WTC11 (cell line): ENCODE data around the gene MAPRE2. TPM values are rescaled to one million over a fixed set of nuclear protein-coding genes. Genes with fewer than 3 reads are reported as not detected.

ENCODE experiments used
- ATAC-seq: fragments of 200-7000 bp; cut with Tn5 transposase; 2 replicates; pipeline ENCODE4 v1.10.0; 2021; ENCODE audit warnings: mild to moderate bottlenecking, moderate library complexity
- CTCF ChIA-PET: fragments of 300-600 bp; sonication (Branson Sonifier 250); formaldehyde crosslinking; loops from one replicate; lab custom pipeline; 2021; ENCODE audit warnings: antibody characterized with exemption; lab: Charles Lee
- POLR2A ChIA-PET: fragments of 350-600 bp; sonication (Branson Sonifier 250); formaldehyde crosslinking; loops from one replicate; lab custom pipeline; 2021; ENCODE audit warnings: antibody characterized with exemption; lab: Charles Lee
- DNase-seq: peaks from one replicate; pipeline ENCODE4 v3.0.0; 2021; ENCODE audit warnings: low spot score
- H3K27ac Mint-ChIP-seq: 2 replicates; pipeline ENCODE4 v1.8.0; 2021; ENCODE audit warnings: mixed read lengths
- H3K27me3 Mint-ChIP-seq: 2 replicates; pipeline ENCODE4 v1.8.0; 2021; ENCODE audit warnings: low read depth, mild to moderate bottlenecking, moderate library complexity, mixed read lengths
- H3K36me3 Mint-ChIP-seq: 2 replicates; pipeline ENCODE4 v1.8.0; 2021; ENCODE audit warnings: mixed read lengths
- H3K4me1 Mint-ChIP-seq: 2 replicates; pipeline ENCODE4 v1.8.0; 2022; ENCODE audit warnings: mixed read lengths
- H3K4me3 Mint-ChIP-seq: 2 replicates; pipeline ENCODE4 v1.8.0; 2021; ENCODE audit warnings: mild to moderate bottlenecking, moderate library complexity, mixed read lengths
- H3K9me3 Mint-ChIP-seq: 2 replicates; pipeline ENCODE4 v1.8.0; 2021; ENCODE audit warnings: mixed read lengths
- AR ChIP-seq: fragments of 250-450 bp; sonication (Bioruptor Pico); IDR thresholded peaks from 2 replicates; pipeline ENCODE4 v1.9.0; 2021; ENCODE audit warnings: mild to moderate bottlenecking
- ATF2 ChIP-seq: sonication (generic); formaldehyde crosslinking; IDR thresholded peaks from 2 replicates; pipeline ENCODE4 v1.8.1; 2022; ENCODE audit warnings: low read depth, missing genetic modification reagents, borderline replicate concordance
- E2F4 ChIP-seq: sonication (generic); formaldehyde crosslinking; IDR thresholded peaks from 2 replicates; pipeline ENCODE4 v1.8.1; 2022; ENCODE audit warnings: low read depth, mild to moderate bottlenecking, moderate library complexity, missing genetic modification reagents, borderline replicate concordance
- E2F5 ChIP-seq: sonication (generic); formaldehyde crosslinking; IDR thresholded peaks from 2 replicates; pipeline ENCODE4 v1.8.1; 2022; ENCODE audit warnings: mild to moderate bottlenecking, moderate library complexity, missing genetic modification reagents
- FOXJ3 ChIP-seq: sonication (generic); formaldehyde crosslinking; IDR thresholded peaks from 2 replicates; pipeline ENCODE4 v1.9.0; 2021; ENCODE audit warnings: missing genetic modification reagents, mild to moderate bottlenecking, borderline replicate concordance
- GRHL2 ChIP-seq: fragments of 250-450 bp; sonication (Bioruptor Pico); IDR thresholded peaks from 2 replicates; pipeline ENCODE4 v1.8.0; 2022; ENCODE audit warnings: mild to moderate bottlenecking, moderate library complexity; ENCODE audit not compliant: insufficient replicate concordance, severe bottlenecking
- JUN ChIP-seq: sonication (generic); formaldehyde crosslinking; IDR thresholded peaks from 2 replicates; pipeline ENCODE4 v1.8.0; 2023; ENCODE audit warnings: mild to moderate bottlenecking, missing genetic modification reagents
- KAT7 ChIP-seq: sonication (generic); formaldehyde crosslinking; IDR thresholded peaks from 2 replicates; pipeline ENCODE4 v1.8.1; 2023; ENCODE audit warnings: missing genetic modification reagents, mild to moderate bottlenecking, borderline replicate concordance
- MAX ChIP-seq: sonication (generic); formaldehyde crosslinking; IDR thresholded peaks from 2 replicates; pipeline ENCODE4 v1.8.0; 2022; ENCODE audit warnings: mild to moderate bottlenecking, missing genetic modification reagents
- MXD4 ChIP-seq: fragments of 250-450 bp; sonication (Bioruptor Pico); IDR thresholded peaks from 2 replicates; pipeline ENCODE4 v1.8.0; 2021; ENCODE audit warnings: mild to moderate bottlenecking, moderate library complexity, borderline replicate concordance
- MYBL2 ChIP-seq: sonication (generic); formaldehyde crosslinking; IDR thresholded peaks from 2 replicates; pipeline ENCODE4 v1.8.1; 2023; ENCODE audit warnings: mild to moderate bottlenecking, moderate library complexity, missing genetic modification reagents
- NFE2L1 ChIP-seq: sonication (generic); formaldehyde crosslinking; IDR thresholded peaks from 2 replicates; pipeline ENCODE4 v1.8.1; 2023; ENCODE audit warnings: missing genetic modification reagents
- RELA ChIP-seq: sonication (generic); formaldehyde crosslinking; IDR thresholded peaks from 2 replicates; pipeline ENCODE4 v1.8.1; 2022; ENCODE audit warnings: missing genetic modification reagents, mild to moderate bottlenecking, borderline replicate concordance
- SMAD3 ChIP-seq: sonication (generic); formaldehyde crosslinking; IDR thresholded peaks from 2 replicates; pipeline ENCODE4 v1.8.0; 2022; ENCODE audit warnings: missing genetic modification reagents, mild to moderate bottlenecking, borderline replicate concordance
- TEAD4 ChIP-seq: sonication (generic); formaldehyde crosslinking; IDR thresholded peaks from 2 replicates; pipeline ENCODE4 v1.8.0; 2022; ENCODE audit warnings: mild to moderate bottlenecking, missing genetic modification reagents
- TP53 ChIP-seq: sonication (generic); formaldehyde crosslinking; IDR thresholded peaks from 2 replicates; pipeline ENCODE4 v1.8.1; 2023; ENCODE audit warnings: mild to moderate bottlenecking, missing genetic modification reagents
- USF1 ChIP-seq: sonication (generic); formaldehyde crosslinking; IDR thresholded peaks from 2 replicates; pipeline ENCODE4 v1.8.0; 2022; ENCODE audit warnings: mild to moderate bottlenecking, missing genetic modification reagents
- ZMAT4 ChIP-seq: fragments of 250-450 bp; sonication (Bioruptor Pico); IDR thresholded peaks from 2 replicates; pipeline ENCODE4 v1.9.0; 2021; ENCODE audit warnings: mild to moderate bottlenecking
- ZNF281 ChIP-seq: sonication (generic); formaldehyde crosslinking; IDR thresholded peaks from 2 replicates; pipeline ENCODE4 v1.8.0; 2023; ENCODE audit warnings: mild to moderate bottlenecking, missing genetic modification reagents
- ZNF317 ChIP-seq: sonication (generic); formaldehyde crosslinking; IDR thresholded peaks from 2 replicates; pipeline ENCODE4 v1.8.1; 2023; ENCODE audit warnings: low read depth, mild to moderate bottlenecking, moderate library complexity, missing genetic modification reagents, borderline replicate concordance
- total RNA-seq: library from RNA; stranded (reverse); gene quantifications from 3 replicates; pipeline ENCODE4 v1.2.3, GENCODE V29; 2021

MAPRE2 gene
- total RNA-seq, 1 experiment from 2014 or later: 20.4 TPM

GRCh38 chr18:35063875-35064690 is 22.9 kb downstream of the MAPRE2 start:
- Mint-ChIP-seq H3K4me3 (no peak overlapping the region), H3K9me3 (no peaks in the 10 kb centered on the region), H3K27ac (no peak overlapping the region), H3K27me3 (no peaks in the 10 kb centered on the region), H3K36me3 (no peaks in the 10 kb centered on the region), H3K4me1 (peaks cover 30% of the 10 kb centered on the region)
- DNase-seq (no peak), ATAC-seq (no peak)
- CTCF ChIA-PET: interaction anchor here (0.6 kb wide), 1 partner anchor 585 kb away, joined by 5 read pairs; no protein-coding TSS in a partner anchor
- POLR2A ChIA-PET: interaction anchor here (0.7 kb wide), 2 partner anchors 69 to 80 kb away, joined by 6 to 10 read pairs; no protein-coding TSS in a partner anchor
- TF ChIP-seq FOXJ3 (no peak), AR (CRISPR knock-in tag) (no peak), TP53 (CRISPR knock-in tag) (no peak)

GRCh38 chr18:35067454-35067853 is 26.2 kb downstream of the MAPRE2 start:
- Mint-ChIP-seq H3K4me3 (no peak overlapping the region), H3K9me3 (no peaks in the 10 kb centered on the region), H3K27me3 (no peaks in the 10 kb centered on the region), H3K4me1 (no peaks in the 10 kb centered on the region), H3K27ac (no peak overlapping the region), H3K36me3 (no peaks in the 10 kb centered on the region)
- POLR2A ChIA-PET: no interaction called here
- CTCF ChIA-PET: no interaction called here
- no peak for ATAC-seq
- no peak for DNase-seq
- TF ChIP-seq SMAD3 (CRISPR knock-in tag): no peak
- no peak for TF ChIP-seq TEAD4 (CRISPR knock-in tag)
- no peak for TF ChIP-seq JUN (CRISPR knock-in tag)
- TF ChIP-seq MXD4: no peak
- TF ChIP-seq NFE2L1 (CRISPR knock-in tag): no peak
- TF ChIP-seq E2F5 (CRISPR knock-in tag): no peak
- TF ChIP-seq KAT7: no peak
- no peak for TF ChIP-seq ZMAT4 (CRISPR knock-in tag)
- no peak for TF ChIP-seq RELA (CRISPR knock-in tag)
- TF ChIP-seq ZNF317 (CRISPR knock-in tag): no peak
- TF ChIP-seq ZNF281 (CRISPR knock-in tag): no peak
- TF ChIP-seq USF1 (CRISPR knock-in tag): no peak
- no peak for TF ChIP-seq ATF2 (CRISPR knock-in tag)
- TF ChIP-seq E2F4: no peak
- no peak for TF ChIP-seq MYBL2 (CRISPR knock-in tag)
- no peak for TF ChIP-seq GRHL2
- TF ChIP-seq MAX: no peak
